Neuronal stem cell (in vitro differentiated cells): ENCODE results near the gene ZSWIM4.

Experiments
- DNase-seq: peaks from one replicate; pipeline ENCODE4 v3.0.0-alpha.2; 2013; ENCODE audit warnings: low spot score
- H2AFZ ChIP-seq: one replicate; pipeline ENCODE4 v1.6.1; 2013; ENCODE audit warnings: mild to moderate bottlenecking, low read length, inconsistent platforms
- H2AK5ac ChIP-seq: 2 replicates; pipeline ENCODE4 v1.6.1; 2013; ENCODE audit warnings: low read depth, mild to moderate bottlenecking, inconsistent platforms, low read length, moderate library complexity, mixed read lengths
- H2BK120ac ChIP-seq: 2 replicates; pipeline ENCODE4 v1.6.1; 2013; ENCODE audit warnings: low read depth, mild to moderate bottlenecking, inconsistent platforms, low read length, moderate library complexity, mixed read lengths
- H2BK12ac ChIP-seq: one replicate; pipeline ENCODE4 v1.6.1; 2013; ENCODE audit warnings: low read length, inconsistent platforms
- H2BK15ac ChIP-seq: 2 replicates; pipeline ENCODE4 v1.6.1; 2013; ENCODE audit warnings: mild to moderate bottlenecking, low read length, inconsistent platforms, mixed read lengths
- H2BK5ac ChIP-seq: one replicate; pipeline ENCODE4 v1.6.1; 2013; ENCODE audit warnings: inconsistent platforms, mild to moderate bottlenecking, low read length, moderate library complexity
- H3K14ac ChIP-seq: one replicate; pipeline ENCODE4 v1.6.1; 2013; ENCODE audit warnings: low read length, inconsistent platforms
- H3K18ac ChIP-seq: 2 replicates; pipeline ENCODE4 v1.6.1; 2013; ENCODE audit warnings: low read length, inconsistent platforms
- H3K23ac ChIP-seq: 2 replicates; pipeline ENCODE4 v1.6.1; 2013; ENCODE audit warnings: low read depth, mild to moderate bottlenecking, mixed read lengths, low read length, inconsistent platforms; ENCODE audit not compliant: poor library complexity
- H3K27ac ChIP-seq: replicated peaks from 3 replicates; pipeline ENCODE4 v1.5.1; 2013; ENCODE audit warnings: low read length, inconsistent platforms
- H3K27me3 ChIP-seq, 3 experiments: 2 replicates each; pipeline ENCODE4 v1.6.1; 2013; ENCODE audit warnings: low read length in 3 of 3, mild to moderate bottlenecking in 2 of 3, inconsistent platforms in 1 of 3, low read depth in 1 of 3, mixed read lengths in 1 of 3, moderate library complexity in 1 of 3; ENCODE audit not compliant: control insufficient read depth in 3 of 3, insufficient read depth in 3 of 3
- H3K36me3 ChIP-seq, 2 donors: replicated peaks in 1 of 2; 2 replicates each; pipeline ENCODE4 v1.6.1; 2013; ENCODE audit warnings: low read length in 2 of 2; ENCODE audit not compliant: control insufficient read depth in 2 of 2, insufficient read depth in 2 of 2
- H3K4ac ChIP-seq: 2 replicates; pipeline ENCODE4 v1.6.1; 2013; ENCODE audit warnings: inconsistent platforms, mild to moderate bottlenecking, low read length, moderate library complexity
- H3K4me1 ChIP-seq, 2 donors: 1 replicate in 1 of 2; 2 replicates in 1 of 2; pipeline ENCODE4 v1.6.1; 2013; ENCODE audit warnings: low read length in 2 of 2, low read depth in 1 of 2; ENCODE audit not compliant: control insufficient read depth in 2 of 2, insufficient read depth in 1 of 2
- H3K4me2 ChIP-seq: one replicate; pipeline ENCODE4 v1.6.1; 2013; ENCODE audit warnings: mild to moderate bottlenecking, low read length, inconsistent platforms; ENCODE audit not compliant: insufficient read depth, poor library complexity, severe bottlenecking
- H3K4me3 ChIP-seq, 2 donors: 2 replicates each; pipeline ENCODE4 v1.5.1; 2013; ENCODE audit warnings: low read length in 2 of 2, mild to moderate bottlenecking in 2 of 2, inconsistent platforms in 1 of 2, moderate library complexity in 1 of 2
- H3K79me1 ChIP-seq: one replicate; pipeline ENCODE4 v1.6.1; 2013; ENCODE audit warnings: low read depth, mild to moderate bottlenecking, inconsistent platforms, low read length, moderate library complexity
- H3K9ac ChIP-seq: one replicate; pipeline ENCODE4 v1.6.1; 2013; ENCODE audit warnings: mild to moderate bottlenecking, low read depth, low read length, inconsistent platforms; ENCODE audit not compliant: poor library complexity
- H3K9me3 ChIP-seq, 2 donors: replicated peaks in 1 of 2; 2 replicates each; pipeline versions ENCODE3 to v1.6.1; 2013; ENCODE audit warnings: low read length in 2 of 2, mild to moderate bottlenecking in 2 of 2, inconsistent platforms in 1 of 2, low read depth in 1 of 2, mixed read lengths in 1 of 2, moderate library complexity in 1 of 2; ENCODE audit not compliant: control insufficient read depth in 2 of 2, insufficient read depth in 1 of 2
- H4K8ac ChIP-seq: one replicate; pipeline ENCODE4 v1.6.1; 2013; ENCODE audit warnings: low read depth, mild to moderate bottlenecking, inconsistent platforms, low read length, moderate library complexity
- H4K91ac ChIP-seq: one replicate; pipeline ENCODE4 v1.6.1; 2013; ENCODE audit warnings: low read length, low read depth, mild to moderate bottlenecking, inconsistent platforms; ENCODE audit not compliant: poor library complexity
- WGBS, 2 donors: extraction: QIAGEN DNeasy Blood & Tissue Kit; methylation state at CpG; one replicate each; pipeline ENCODE4 v1.1.7; 2013; ENCODE audit warnings: missing lambda C conversion rate in 2 of 2, mixed read lengths in 1 of 2; ENCODE audit not compliant: insufficient read length in 2 of 2, insufficient replicate concordance in 1 of 2; ENCODE audit errors: extremely low coverage in 2 of 2; 5-methylcytosine and 5-hydroxymethylcytosine counted together

The ZSWIM4 gene

DNA sequence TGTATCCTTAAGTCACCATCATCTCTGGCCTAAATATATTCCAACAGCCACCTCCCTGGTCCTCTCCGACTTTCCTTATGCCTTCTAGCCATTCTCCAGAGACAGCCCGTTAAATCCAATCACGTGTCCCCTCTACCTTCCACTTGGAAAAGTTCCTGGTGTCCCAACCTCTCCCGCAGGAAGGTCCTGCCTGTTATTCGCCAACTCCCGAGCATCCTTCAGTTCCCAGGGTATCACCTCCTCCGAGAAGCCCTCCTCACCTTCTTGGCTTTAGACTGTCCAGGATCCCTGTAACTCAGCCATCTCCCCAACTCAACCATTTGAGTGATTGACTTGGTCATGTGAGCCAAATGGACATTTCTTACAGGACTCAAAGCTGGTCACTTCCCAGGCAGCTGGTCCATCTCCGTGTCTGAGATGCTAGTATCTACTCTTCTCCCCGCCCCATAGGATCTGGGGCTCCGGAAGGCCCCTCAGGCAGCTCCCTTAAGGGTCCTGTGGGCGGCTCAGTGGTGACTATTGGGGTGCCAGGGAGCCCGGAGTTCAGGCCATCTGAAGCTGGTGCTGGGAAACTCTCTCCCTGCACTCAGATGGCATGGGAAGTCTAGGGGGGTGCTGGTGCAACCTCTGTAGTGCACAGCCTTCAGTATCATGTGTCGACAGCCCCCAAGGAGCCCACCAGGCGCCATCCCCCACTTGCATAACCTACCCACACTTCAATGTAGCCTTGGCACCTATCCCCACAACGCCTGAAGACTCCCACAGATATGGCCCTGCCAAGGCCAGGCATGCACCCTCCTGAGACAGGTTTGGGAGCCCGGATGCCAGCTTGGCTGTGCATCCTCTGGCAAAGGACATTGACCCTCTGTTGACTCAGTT, 53.8 kb downstream of the ZSWIM4 start:
- H3K9ac ChIP-seq, result no peak overlapping the region
- no peaks in the 10 kb centered on the region for H3K9me3 ChIP-seq
- H3K4ac ChIP-seq, result no peak overlapping the region
- DNase-seq, result no peak
- no peak overlapping the region for H3K14ac ChIP-seq
- H3K23ac ChIP-seq, result no peak overlapping the region
- no peak overlapping the region for H3K4me2 ChIP-seq
- H3K79me1 ChIP-seq, result no peaks in the 10 kb centered on the region
- H4K8ac ChIP-seq, result no peak overlapping the region
- H3K4me1 ChIP-seq, result peaks cover 27 to 34% of the 10 kb centered on the region in 2 donors
- peak overlapping the region; percentile 3 for H3K18ac ChIP-seq
- no peaks in the 10 kb centered on the region for H3K36me3 ChIP-seq
- no peak overlapping the region for H2BK15ac ChIP-seq
- no peak overlapping the region for H2BK120ac ChIP-seq
- no peak overlapping the region for H2BK5ac ChIP-seq
- no peak overlapping the region for H2BK12ac ChIP-seq
- no CpG with 5 or more reads among the region's 16 CpGs for WGBS, 2 donors
- H3K4me3 ChIP-seq, result no peak overlapping the region
- H4K91ac ChIP-seq, result peak overlapping the region; percentile 18
- no peak overlapping the region for H2AFZ ChIP-seq
- H2AK5ac ChIP-seq, result peak overlapping the region; percentile 17
- H3K27me3 ChIP-seq, result no peaks in the 10 kb centered on the region
- no peak overlapping the region for H3K27ac ChIP-seq

DNA sequence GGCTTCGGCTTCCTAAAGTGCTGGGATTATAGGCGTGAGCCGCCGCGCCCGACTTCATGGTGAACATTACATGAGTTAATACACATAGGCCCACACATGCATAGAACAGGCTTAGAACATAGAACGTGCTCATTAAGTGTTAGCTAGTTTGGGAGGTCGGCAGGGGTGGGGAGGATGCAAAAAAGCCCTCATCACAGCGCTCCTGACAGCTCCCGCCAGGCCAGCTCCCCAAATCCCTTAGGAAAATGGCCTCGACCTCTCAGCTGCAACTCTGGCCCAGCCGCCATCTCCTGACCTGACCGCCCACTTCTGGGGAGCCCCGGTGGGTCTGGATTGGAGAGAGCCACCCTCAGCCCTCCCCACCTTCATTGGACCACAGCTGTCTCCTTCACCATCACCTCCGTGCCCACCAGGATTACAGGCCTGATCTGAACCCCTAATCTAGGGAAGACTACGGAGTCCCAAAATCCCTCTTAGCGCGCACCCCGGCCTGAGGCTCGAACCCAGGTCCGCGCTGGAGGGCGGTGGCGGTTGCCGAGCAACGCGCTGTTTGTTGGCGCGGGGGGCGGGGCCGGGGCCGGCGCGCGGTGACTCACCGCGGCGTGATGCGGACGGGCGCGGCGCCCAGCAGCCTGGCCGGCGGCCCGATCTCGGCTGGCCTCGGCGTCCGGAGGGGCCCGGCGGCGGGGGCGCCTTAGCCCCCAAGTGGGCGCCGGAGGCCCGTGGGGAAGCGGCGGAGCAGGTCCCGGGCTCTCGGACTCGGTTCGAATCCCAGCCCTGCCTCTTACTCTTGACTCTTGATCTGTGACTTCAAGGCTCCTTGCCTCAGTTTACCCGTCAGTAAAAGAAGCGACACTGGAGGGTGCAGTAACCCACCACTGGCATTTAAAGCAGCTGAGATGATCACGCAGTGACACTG, 55.0 kb downstream of the ZSWIM4 start:
- Histone ChIP-seq H3K79me1 (no peaks in the 10 kb centered on the region), H2BK5ac (no peak overlapping the region), H4K8ac (peak overlapping the region; percentile 29), H3K14ac (no peak overlapping the region), H3K9me3 (no peaks in the 10 kb centered on the region), H3K4me3 (no peak overlapping the region), H3K27me3 (no peaks in the 10 kb centered on the region), H3K18ac (peak overlapping the region; percentile 94), H3K4me2 (peak overlapping the region; percentile 54), H3K9ac (peak overlapping the region; percentile 77), H3K23ac (peak overlapping the region; percentile 44), H4K91ac (peak overlapping the region; percentile 85), H3K27ac (peak overlapping the region; percentile 59), H3K36me3 (no peaks in the 10 kb centered on the region), H2AK5ac (peak overlapping the region; percentile 99), H3K4ac (no peak overlapping the region), H2AFZ (peak overlapping the region; percentile 84), H2BK120ac (peak overlapping the region; percentile 99), H2BK15ac (peak overlapping the region; percentile 98), H2BK12ac (peak overlapping the region; percentile 93), H3K4me1 (peaks cover 24 to 31% of the 10 kb centered on the region in 2 donors)
- DNase-seq, result no peak
- no CpG with 5 or more reads among the region's 66 CpGs for WGBS, 2 donors

DNA sequence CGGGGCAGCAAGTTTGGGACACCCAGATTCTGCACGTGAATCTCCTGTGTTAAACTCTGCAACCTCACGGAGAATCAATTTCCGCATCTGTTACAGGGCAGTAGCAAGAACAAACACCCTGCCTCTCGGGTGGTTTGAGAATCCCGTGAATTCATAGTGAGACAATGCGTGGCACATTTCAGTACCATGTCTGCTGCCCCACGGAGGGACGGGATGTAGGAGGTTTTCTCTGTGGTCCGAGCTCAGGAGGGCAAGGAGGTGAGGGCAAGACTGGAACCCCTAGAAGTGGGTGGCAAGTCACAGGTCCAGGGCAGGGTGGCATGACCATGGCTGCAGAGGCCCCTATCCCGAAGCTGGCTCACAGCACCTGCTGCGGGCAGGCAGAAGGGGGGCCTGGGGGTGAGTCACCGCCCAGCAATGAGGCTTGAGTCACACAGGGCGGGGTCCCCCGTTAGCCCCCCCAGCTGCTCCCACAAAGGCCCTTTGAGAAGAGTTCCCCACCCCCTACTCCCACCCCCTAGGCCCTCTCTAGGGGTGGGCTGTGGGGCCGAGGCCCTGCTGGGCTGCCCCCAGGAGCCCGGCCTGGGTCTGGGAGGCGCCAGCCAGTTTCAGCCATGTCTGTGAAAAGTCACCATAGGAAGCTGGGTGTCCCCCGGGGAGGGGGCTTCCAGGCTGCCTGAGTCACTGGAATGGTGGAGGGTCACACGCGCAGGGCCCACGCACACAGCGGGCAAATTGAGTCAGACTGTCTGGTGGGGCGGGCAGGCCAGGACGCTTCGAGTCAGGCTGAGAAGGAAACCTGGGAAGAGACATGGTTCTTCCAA, 55.9 kb downstream of the ZSWIM4 start:
- peak overlapping the region; percentile 98 for H2BK15ac ChIP-seq
- DNase-seq, result no peak

More for the DNA sequence above, 55.9 kb downstream of the ZSWIM4 start:
- Histone ChIP-seq H2AFZ (peak overlapping the region; percentile 84), H3K14ac (no peak overlapping the region), H3K23ac (peak overlapping the region; percentile 68), H4K8ac (peak overlapping the region; percentile 94), H3K9me3 (no peaks in the 10 kb centered on the region), H4K91ac (no peak overlapping the region), H3K4ac (peak overlapping the region; percentile 38), H3K36me3 (no peaks in the 10 kb centered on the region), H3K27me3 (no peaks in the 10 kb centered on the region), H3K4me2 (peak overlapping the region; percentile 54), H3K79me1 (no peaks in the 10 kb centered on the region), H2BK12ac (peak overlapping the region; percentile 77), H3K27ac (peak overlapping the region; percentile 59), H2AK5ac (peak overlapping the region; percentile 36), H3K18ac (peak overlapping the region; percentile 92), H3K4me1 (peaks cover 22 to 27% of the 10 kb centered on the region in 2 donors), H3K4me3 (no peak overlapping the region), H2BK120ac (peak overlapping the region; percentile 91), H3K9ac (peak overlapping the region; percentile 70), H2BK5ac (no peak overlapping the region)
- WGBS, 2 donors, result no CpG with 5 or more reads among the region's 26 CpGs
